Measurements from ENCODE around the gene PPY.

The PPY gene

GRCh38 chr17:43958748-43959352 is 16.6 kb upstream of the PPY start:
- H3K4me3 ChIP-seq (ENCODE audit: low read length), result no peak overlapping the region
- peaks cover 4% of the 10 kb centered on the region for H3K27me3 ChIP-seq (ENCODE audit: control insufficient read depth, insufficient read depth, low read length)

GRCh38 chr17:43956222-43956621 is 13.9 kb upstream of the PPY start:
- H3K4me1 ChIP-seq (ENCODE audit: control insufficient read depth, insufficient read depth, low read length), result no peaks in the 10 kb centered on the region
- peaks cover 24% of the 10 kb centered on the region for H3K27me3 ChIP-seq (ENCODE audit: control insufficient read depth, insufficient read depth, low read length)
- no peaks in the 10 kb centered on the region for H3K36me3 ChIP-seq (ENCODE audit: control insufficient read depth, insufficient read depth, low read length)
- no peak overlapping the region for H3K4me3 ChIP-seq (ENCODE audit: low read length)
- no peak overlapping the region for H3K9ac ChIP-seq (ENCODE audit: low read length)
- no peak overlapping the region for H3K27ac ChIP-seq (ENCODE audit: low read depth, low read length)

More at GRCh38 chr17:43958748-43959352, 16.6 kb upstream of the PPY start:
- Histone ChIP-seq H3K9ac (ENCODE audit: low read length) (no peak overlapping the region), H3K36me3 (ENCODE audit: control insufficient read depth, insufficient read depth, low read length) (no peaks in the 10 kb centered on the region), H3K27ac (ENCODE audit: low read depth, low read length) (no peak overlapping the region), H3K4me1 (ENCODE audit: control insufficient read depth, insufficient read depth, low read length) (no peaks in the 10 kb centered on the region)

- Histone ChIP-seq H3K27me3 (ENCODE audit: control insufficient read depth, insufficient read depth, low read length) (peaks cover 32% of the 10 kb centered on the region), H3K4me3 (ENCODE audit: low read length) (no peak within 1 kb of the TSS), H3K36me3 (ENCODE audit: control insufficient read depth, insufficient read depth, low read length) (no peaks in the 10 kb centered on the region), H3K9ac (ENCODE audit: low read length) (no peak within 1 kb of the TSS), H3K4me1 (ENCODE audit: control insufficient read depth, insufficient read depth, low read length) (no peaks in the 10 kb centered on the region), H3K27ac (ENCODE audit: low read depth, low read length) (no peak within 1 kb of the TSS)
These were observed 11.5 kb upstream of the PPY start, which contains the start of gene PYY for GRCh38 chr17:43953746-43954145. Gene PYY (minus strand): TSS chr17:43953940. CDS start chr17:43953483, 457 bp downstream.

GRCh38 chr17:43952724-43953666 is 10.7 kb upstream of the PPY start:
- Histone ChIP-seq H3K36me3 (ENCODE audit: control insufficient read depth, insufficient read depth, low read length) (no peaks in the 10 kb centered on the region), H3K4me3 (ENCODE audit: low read length) (no peak overlapping the region), H3K4me1 (ENCODE audit: control insufficient read depth, insufficient read depth, low read length) (no peaks in the 10 kb centered on the region), H3K27ac (ENCODE audit: low read depth, low read length) (no peak overlapping the region), H3K9ac (ENCODE audit: low read length) (no peak overlapping the region), H3K27me3 (ENCODE audit: control insufficient read depth, insufficient read depth, low read length) (peaks cover 32% of the 10 kb centered on the region)

GRCh38 chr17:43952351-43952723 is 10.1 kb upstream of the PPY start:
- H3K36me3 ChIP-seq (ENCODE audit: control insufficient read depth, insufficient read depth, low read length), result no peaks in the 10 kb centered on the region
- H3K4me1 ChIP-seq (ENCODE audit: control insufficient read depth, insufficient read depth, low read length), result no peaks in the 10 kb centered on the region
- H3K9ac ChIP-seq (ENCODE audit: low read length), result no peak overlapping the region
- H3K27me3 ChIP-seq (ENCODE audit: control insufficient read depth, insufficient read depth, low read length), result peaks cover 32% of the 10 kb centered on the region
- no peak overlapping the region for H3K27ac ChIP-seq (ENCODE audit: low read depth, low read length)
- no peak overlapping the region for H3K4me3 ChIP-seq (ENCODE audit: low read length)

GRCh38 chr17:43951750-43952149 is 9.5 kb upstream of the PPY start:
- Histone ChIP-seq H3K27me3 (ENCODE audit: control insufficient read depth, insufficient read depth, low read length) (peaks cover 32% of the 10 kb centered on the region), H3K4me3 (ENCODE audit: low read length) (no peak overlapping the region), H3K9ac (ENCODE audit: low read length) (no peak overlapping the region), H3K4me1 (ENCODE audit: control insufficient read depth, insufficient read depth, low read length) (no peaks in the 10 kb centered on the region), H3K27ac (ENCODE audit: low read depth, low read length) (no peak overlapping the region), H3K36me3 (ENCODE audit: control insufficient read depth, insufficient read depth, low read length) (no peaks in the 10 kb centered on the region)

- H3K4me3 ChIP-seq (ENCODE audit: low read length), result no peak overlapping the region
- no peaks in the 10 kb centered on the region for H3K4me1 ChIP-seq (ENCODE audit: control insufficient read depth, insufficient read depth, low read length)
- peaks cover 32% of the 10 kb centered on the region for H3K27me3 ChIP-seq (ENCODE audit: control insufficient read depth, insufficient read depth, low read length)
- H3K9ac ChIP-seq (ENCODE audit: low read length), result no peak overlapping the region
- H3K27ac ChIP-seq (ENCODE audit: low read depth, low read length), result no peak overlapping the region
- H3K36me3 ChIP-seq (ENCODE audit: control insufficient read depth, insufficient read depth, low read length), result no peaks in the 10 kb centered on the region
These were observed 8.3 kb upstream of the PPY start for GRCh38 chr17:43950554-43950953.

- Histone ChIP-seq H3K27ac (ENCODE audit: low read depth, low read length) (no peak overlapping the region), H3K36me3 (ENCODE audit: control insufficient read depth, insufficient read depth, low read length) (no peaks in the 10 kb centered on the region), H3K27me3 (ENCODE audit: control insufficient read depth, insufficient read depth, low read length) (peaks cover 32% of the 10 kb centered on the region), H3K9ac (ENCODE audit: low read length) (no peak overlapping the region), H3K4me1 (ENCODE audit: control insufficient read depth, insufficient read depth, low read length) (no peaks in the 10 kb centered on the region), H3K4me3 (ENCODE audit: low read length) (no peak overlapping the region)
These were observed 7.5 kb upstream of the PPY start for GRCh38 chr17:43949781-43950180.

- H3K9ac ChIP-seq (ENCODE audit: low read length), result no peak overlapping the region
- no peaks in the 10 kb centered on the region for H3K36me3 ChIP-seq (ENCODE audit: control insufficient read depth, insufficient read depth, low read length)
- H3K4me3 ChIP-seq (ENCODE audit: low read length), result no peak overlapping the region
- no peaks in the 10 kb centered on the region for H3K4me1 ChIP-seq (ENCODE audit: control insufficient read depth, insufficient read depth, low read length)
- no peak overlapping the region for H3K27ac ChIP-seq (ENCODE audit: low read depth, low read length)
- H3K27me3 ChIP-seq (ENCODE audit: control insufficient read depth, insufficient read depth, low read length), result peaks cover 12% of the 10 kb centered on the region
These were observed 4.5 kb upstream of the PPY start for GRCh38 chr17:43946781-43947180.

GRCh38 chr17:43945074-43945829 is 3.0 kb upstream of the PPY start:
- Histone ChIP-seq H3K27me3 (ENCODE audit: control insufficient read depth, insufficient read depth, low read length) (no peaks in the 10 kb centered on the region), H3K27ac (ENCODE audit: low read depth, low read length) (no peak overlapping the region), H3K9ac (ENCODE audit: low read length) (no peak overlapping the region), H3K36me3 (ENCODE audit: control insufficient read depth, insufficient read depth, low read length) (no peaks in the 10 kb centered on the region), H3K4me3 (ENCODE audit: low read length) (no peak overlapping the region), H3K4me1 (ENCODE audit: control insufficient read depth, insufficient read depth, low read length) (no peaks in the 10 kb centered on the region)

- Histone ChIP-seq H3K4me3 (ENCODE audit: low read length) (no peak overlapping the region), H3K4me1 (ENCODE audit: control insufficient read depth, insufficient read depth, low read length) (no peaks in the 10 kb centered on the region), H3K27ac (ENCODE audit: low read depth, low read length) (no peak overlapping the region), H3K27me3 (ENCODE audit: control insufficient read depth, insufficient read depth, low read length) (no peaks in the 10 kb centered on the region), H3K9ac (ENCODE audit: low read length) (no peak overlapping the region), H3K36me3 (ENCODE audit: control insufficient read depth, insufficient read depth, low read length) (no peaks in the 10 kb centered on the region)
These were observed 1.6 kb downstream of the PPY start for GRCh38 chr17:43940630-43941029.

- Histone ChIP-seq H3K4me1 (ENCODE audit: control insufficient read depth, insufficient read depth, low read length) (no peaks in the 10 kb centered on the region), H3K4me3 (ENCODE audit: low read length) (no peak overlapping the region), H3K9ac (ENCODE audit: low read length) (no peak overlapping the region), H3K27ac (ENCODE audit: low read depth, low read length) (no peak overlapping the region), H3K36me3 (ENCODE audit: control insufficient read depth, insufficient read depth, low read length) (no peaks in the 10 kb centered on the region), H3K27me3 (ENCODE audit: control insufficient read depth, insufficient read depth, low read length) (no peaks in the 10 kb centered on the region)
These were observed 2.4 kb downstream of the PPY start for GRCh38 chr17:43939886-43940285.
